K562 treated with DMSO at 1 percent for 4 hours (cell line): ENCODE results near the gene NT5C3B. TPM values are rescaled to one million over a fixed set of nuclear protein-coding genes. Genes with fewer than 3 reads are reported as not detected.

Experiments used
- total RNA-seq: library from RNA; unstranded; fragments of 300-600 nt; gene quantifications from 2 replicates; pipeline ENCODE4 v1.2.3, GENCODE V29; 2022; ENCODE audit not compliant: insufficient read depth

Gene NT5C3B
- 94.8 and 98.5 TPM in 2 replicates for total RNA-seq

GRCh38 chr17:41835800-41836549 is at the start of gene NT5C3B:
TSS of gene NT5C3B (minus strand) at chr17:41836232. CDS start at chr17:41836193, 39 bp downstream.

GRCh38 chr17:41864836-41865595 is 29.0 kb upstream of the NT5C3B start, which contains the start of gene KLHL11:
TSS of gene KLHL11 (minus strand) at chr17:41865423. CDS start at chr17:41865370, 53 bp downstream.

GRCh38 chr17:41837761-41838538 is 1.9 kb upstream of the NT5C3B start, which contains the start of gene KLHL10:
TSS of gene KLHL10 (plus strand) at chr17:41837825. CDS start at chr17:41837933, 108 bp downstream.

GRCh38 chr17:41812381-41813151 is 23.5 kb downstream of the NT5C3B start, which contains the start of gene FKBP10:
TSS of gene FKBP10 (plus strand) at chr17:41813004. CDS start at chr17:41813035, 31 bp downstream.

GRCh38 chr17:41811549-41812380 is 24.3 kb downstream of the NT5C3B start, which contains the start of gene P3H4:
TSS of gene P3H4 (minus strand) at chr17:41811949. CDS start at chr17:41811915, 34 bp downstream.

GRCh38 chr17:41786227-41787020 is 49.6 kb downstream of the NT5C3B start, which contains the start of gene JUP:
TSS of gene JUP (minus strand) at chr17:41786711. CDS start at chr17:41771854, 14,857 bp downstream.

Other genes starting within 250 kb of the NT5C3B start
- not detected in 2 replicates for gene KRT14, start 249.3 kb downstream of the NT5C3B start, total RNA-seq
- not detected in 2 replicates for gene KRT16, start 223.5 kb downstream of the NT5C3B start, total RNA-seq
- not detected in 2 replicates for gene KRT17, start 211.7 kb downstream of the NT5C3B start, total RNA-seq
- gene EIF1, start 147.3 kb downstream of the NT5C3B start, total RNA-seq = 1,253 and 1,263 TPM in 2 replicates
- not detected in 2 replicates for gene GAST, start 123.9 kb downstream of the NT5C3B start, total RNA-seq
- not detected in 2 replicates for gene HAP1, start 101.6 kb downstream of the NT5C3B start, total RNA-seq
- 223 and 303 TPM in 2 replicates for gene JUP, start 49.5 kb downstream of the NT5C3B start, total RNA-seq
- 2.5 and 3.0 TPM in 2 replicates for gene P3H4, start 24.3 kb downstream of the NT5C3B start, total RNA-seq
- 3.2 and 4.0 TPM in 2 replicates for gene FKBP10, start 23.2 kb downstream of the NT5C3B start, total RNA-seq
- gene KLHL10, start 1.6 kb upstream of the NT5C3B start, total RNA-seq = not detected in 2 replicates
- gene KLHL11, start 29.2 kb upstream of the NT5C3B start, total RNA-seq = 4.6 and 7.3 TPM in 2 replicates
- gene ACLY, start 82.7 kb upstream of the NT5C3B start, total RNA-seq = 103 and 105 TPM in 2 replicates
- 1.1 and 2.1 TPM in 2 replicates for gene ODAD4, start 94.4 kb upstream of the NT5C3B start, total RNA-seq
- gene CNP, start 130.6 kb upstream of the NT5C3B start, total RNA-seq = 29.4 and 34.0 TPM in 2 replicates
- 98.6 and 99.6 TPM in 2 replicates for gene DNAJC7, start 181.2 kb upstream of the NT5C3B start, total RNA-seq
- gene NKIRAS2, start 183.9 kb upstream of the NT5C3B start, total RNA-seq = 91.8 and 106 TPM in 2 replicates
- 1.1 and 1.4 TPM in 2 replicates for gene C17orf113, start 214.4 kb upstream of the NT5C3B start, total RNA-seq